ENCODE measurements around the gene SELENOF. TPM values are rescaled to one million over a fixed set of nuclear protein-coding genes. Genes with fewer than 3 reads are reported as not detected.
A peak's percentile ranks its signal among the peaks of the same experiment; 100 is the strongest.

The SELENOF gene
- total and polyA plus RNA-seq, 2 of the 13 experiments (the other 11 are each of a cell fraction or from before 2014, with no cell fraction given) = 133 to 163 TPM

DNA sequence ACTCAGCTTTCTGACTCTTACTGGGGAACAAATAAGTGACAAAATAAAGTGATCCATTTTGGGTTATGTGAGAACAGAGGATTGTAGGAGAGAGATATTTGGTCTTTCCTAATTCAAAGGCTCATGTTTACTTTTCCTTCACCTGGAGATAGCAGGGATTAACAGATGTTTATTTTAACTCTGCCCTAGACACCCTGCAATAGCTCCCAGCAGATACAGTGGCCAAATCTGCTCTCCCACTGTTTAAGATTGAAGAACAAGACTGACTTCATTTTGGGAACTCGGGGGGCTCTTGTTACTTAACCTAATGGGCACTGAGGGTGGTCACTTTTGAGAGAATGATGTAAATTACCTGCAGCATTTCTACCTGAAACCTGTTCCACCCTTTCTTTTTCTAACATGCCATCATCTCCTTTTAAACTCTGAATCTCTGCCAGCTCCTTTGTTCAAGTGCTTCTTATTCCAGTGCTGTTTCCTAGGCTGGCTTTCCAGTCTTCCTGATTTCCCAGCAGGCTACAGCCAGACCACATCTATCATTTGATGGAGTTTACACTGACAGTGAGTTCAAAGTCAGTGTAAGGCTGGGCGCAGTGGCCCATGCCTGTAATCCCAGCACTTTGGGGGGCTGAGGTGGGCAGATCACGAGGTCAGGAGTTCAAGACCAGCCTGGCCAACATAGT, 90.0 kb downstream of the SELENOF start (continued):
- TF ChIP-seq KLF6 (CRISPR knock-in tag; IDR thresholded peaks at IDR 0.05) = no peak
- TF ChIP-seq ZNF24 (IDR thresholded peaks at IDR 0.05) = no peak
- 0 out of 2 replicates have a peak, but pooled peaks have one; percentile 62 for TF ChIP-seq SOX13 (IDR thresholded peaks at IDR 0.05)
- peak in 1 of 2 experiments; percentile 90; a peak in 2 of 4 replicates for TF ChIP-seq SOX13 (CRISPR knock-in tag; conservative IDR thresholded peaks at IDR 0.05 in 1 of 2, IDR thresholded peaks at IDR 0.05 in 1 of 2)
- no peak for TF ChIP-seq TSC22D2 (CRISPR knock-in tag; IDR thresholded peaks at IDR 0.05; ENCODE audit: borderline replicate concordance)
- no peak for TF ChIP-seq TP53 (CRISPR knock-in tag; conservative IDR thresholded peaks at IDR 0.05)
- TF ChIP-seq MTF2 (CRISPR knock-in tag; IDR thresholded peaks at IDR 0.05; ENCODE audit: borderline replicate concordance) = no peak
- peak; percentile 75 for TF ChIP-seq ZBTB7B (CRISPR knock-in tag; IDR thresholded peaks at IDR 0.05)
- peak; percentile 56; the same call in 1 of the 2 replicates for TF ChIP-seq ZNF652 (CRISPR knock-in tag; IDR thresholded peaks at IDR 0.05; ENCODE audit: borderline replicate concordance, low read depth)
- peak; percentile 90 for TF ChIP-seq NR2F6 (IDR thresholded peaks at IDR 0.05)
- TF ChIP-seq NR2F6 (CRISPR knock-in tag; IDR thresholded peaks at IDR 0.05) = peak; percentile 74
- TF ChIP-seq ZFP62 (CRISPR knock-in tag; IDR thresholded peaks at IDR 0.05) = no peak
- TF ChIP-seq KDM3A (CRISPR knock-in tag; IDR thresholded peaks at IDR 0.05; ENCODE audit: low read depth) = 0 out of 2 replicates have a peak, but pooled peaks have one; percentile 44
- TF ChIP-seq, protein P1, sequence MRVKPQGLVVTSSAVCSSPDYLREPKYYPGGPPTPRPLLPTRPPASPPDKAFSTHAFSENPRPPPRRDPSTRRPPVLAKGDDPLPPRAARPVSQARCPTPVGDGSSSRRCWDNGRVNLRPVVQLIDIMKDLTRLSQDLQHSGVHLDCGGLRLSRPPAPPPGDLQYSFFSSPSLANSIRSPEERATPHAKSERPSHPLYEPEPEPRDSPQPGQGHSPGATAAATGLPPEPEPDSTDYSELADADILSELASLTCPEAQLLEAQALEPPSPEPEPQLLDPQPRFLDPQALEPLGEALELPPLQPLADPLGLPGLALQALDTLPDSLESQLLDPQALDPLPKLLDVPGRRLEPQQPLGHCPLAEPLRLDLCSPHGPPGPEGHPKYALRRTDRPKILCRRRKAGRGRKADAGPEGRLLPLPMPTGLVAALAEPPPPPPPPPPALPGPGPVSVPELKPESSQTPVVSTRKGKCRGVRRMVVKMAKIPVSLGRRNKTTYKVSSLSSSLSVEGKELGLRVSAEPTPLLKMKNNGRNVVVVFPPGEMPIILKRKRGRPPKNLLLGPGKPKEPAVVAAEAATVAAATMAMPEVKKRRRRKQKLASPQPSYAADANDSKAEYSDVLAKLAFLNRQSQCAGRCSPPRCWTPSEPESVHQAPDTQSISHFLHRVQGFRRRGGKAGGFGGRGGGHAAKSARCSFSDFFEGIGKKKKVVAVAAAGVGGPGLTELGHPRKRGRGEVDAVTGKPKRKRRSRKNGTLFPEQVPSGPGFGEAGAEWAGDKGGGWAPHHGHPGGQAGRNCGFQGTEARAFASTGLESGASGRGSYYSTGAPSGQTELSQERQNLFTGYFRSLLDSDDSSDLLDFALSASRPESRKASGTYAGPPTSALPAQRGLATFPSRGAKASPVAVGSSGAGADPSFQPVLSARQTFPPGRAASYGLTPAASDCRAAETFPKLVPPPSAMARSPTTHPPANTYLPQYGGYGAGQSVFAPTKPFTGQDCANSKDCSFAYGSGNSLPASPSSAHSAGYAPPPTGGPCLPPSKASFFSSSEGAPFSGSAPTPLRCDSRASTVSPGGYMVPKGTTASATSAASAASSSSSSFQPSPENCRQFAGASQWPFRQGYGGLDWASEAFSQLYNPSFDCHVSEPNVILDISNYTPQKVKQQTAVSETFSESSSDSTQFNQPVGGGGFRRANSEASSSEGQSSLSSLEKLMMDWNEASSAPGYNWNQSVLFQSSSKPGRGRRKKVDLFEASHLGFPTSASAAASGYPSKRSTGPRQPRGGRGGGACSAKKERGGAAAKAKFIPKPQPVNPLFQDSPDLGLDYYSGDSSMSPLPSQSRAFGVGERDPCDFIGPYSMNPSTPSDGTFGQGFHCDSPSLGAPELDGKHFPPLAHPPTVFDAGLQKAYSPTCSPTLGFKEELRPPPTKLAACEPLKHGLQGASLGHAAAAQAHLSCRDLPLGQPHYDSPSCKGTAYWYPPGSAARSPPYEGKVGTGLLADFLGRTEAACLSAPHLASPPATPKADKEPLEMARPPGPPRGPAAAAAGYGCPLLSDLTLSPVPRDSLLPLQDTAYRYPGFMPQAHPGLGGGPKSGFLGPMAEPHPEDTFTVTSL (CRISPR knock-in tag; IDR thresholded peaks at IDR 0.05; ENCODE audit: borderline replicate concordance) = peak; percentile 97
- TF ChIP-seq IRF2 (CRISPR knock-in tag; IDR thresholded peaks at IDR 0.05) = peak; percentile 70; the same call in 1 of the 2 replicates
- peak; percentile 99 for TF ChIP-seq FOXA3 (CRISPR knock-in tag; IDR thresholded peaks at IDR 0.05)
- peak; percentile 38; the same call in 1 of the 2 replicates for TF ChIP-seq STAT5B (CRISPR knock-in tag; IDR thresholded peaks at IDR 0.05)
- TF ChIP-seq, protein P2, sequence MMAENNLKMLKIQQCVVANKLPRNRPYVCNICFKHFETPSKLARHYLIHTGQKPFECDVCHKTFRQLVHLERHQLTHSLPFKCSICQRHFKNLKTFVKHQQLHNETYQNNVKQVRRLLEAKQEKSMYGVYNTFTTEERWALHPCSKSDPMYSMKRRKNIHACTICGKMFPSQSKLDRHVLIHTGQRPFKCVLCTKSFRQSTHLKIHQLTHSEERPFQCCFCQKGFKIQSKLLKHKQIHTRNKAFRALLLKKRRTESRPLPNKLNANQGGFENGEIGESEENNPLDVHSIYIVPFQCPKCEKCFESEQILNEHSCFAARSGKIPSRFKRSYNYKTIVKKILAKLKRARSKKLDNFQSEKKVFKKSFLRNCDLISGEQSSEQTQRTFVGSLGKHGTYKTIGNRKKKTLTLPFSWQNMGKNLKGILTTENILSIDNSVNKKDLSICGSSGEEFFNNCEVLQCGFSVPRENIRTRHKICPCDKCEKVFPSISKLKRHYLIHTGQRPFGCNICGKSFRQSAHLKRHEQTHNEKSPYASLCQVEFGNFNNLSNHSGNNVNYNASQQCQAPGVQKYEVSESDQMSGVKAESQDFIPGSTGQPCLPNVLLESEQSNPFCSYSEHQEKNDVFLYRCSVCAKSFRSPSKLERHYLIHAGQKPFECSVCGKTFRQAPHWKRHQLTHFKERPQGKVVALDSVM (CRISPR knock-in tag; IDR thresholded peaks at IDR 0.05) = no peak
- no peak for TF ChIP-seq ARHGAP35 (CRISPR knock-in tag; IDR thresholded peaks at IDR 0.05; ENCODE audit: borderline replicate concordance)
- no peak for TF ChIP-seq MEIS2 (CRISPR knock-in tag; IDR thresholded peaks at IDR 0.05)
- peak; percentile 50; the same call in 1 of the 2 replicates for TF ChIP-seq TCF7L2 (IDR thresholded peaks at IDR 0.05; ENCODE audit: low read depth, low read length)
- TF ChIP-seq THAP11 (CRISPR knock-in tag; IDR thresholded peaks at IDR 0.05) = peak; percentile 47
- TF ChIP-seq, protein P3, sequence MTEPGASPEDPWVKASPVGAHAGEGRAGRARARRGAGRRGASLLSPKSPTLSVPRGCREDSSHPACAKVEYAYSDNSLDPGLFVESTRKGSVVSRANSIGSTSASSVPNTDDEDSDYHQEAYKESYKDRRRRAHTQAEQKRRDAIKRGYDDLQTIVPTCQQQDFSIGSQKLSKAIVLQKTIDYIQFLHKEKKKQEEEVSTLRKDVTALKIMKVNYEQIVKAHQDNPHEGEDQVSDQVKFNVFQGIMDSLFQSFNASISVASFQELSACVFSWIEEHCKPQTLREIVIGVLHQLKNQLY (CRISPR knock-in tag; IDR thresholded peaks at IDR 0.05) = no peak
- TF ChIP-seq HDAC2 (CRISPR knock-in tag; IDR thresholded peaks at IDR 0.05) = peak; percentile 84
